Activated T-helper 1 cell treated with anti-CD3 and anti-CD28 coated beads, Interleukin-12 subunit alpha, Interleukin-12 subunit beta, Interleukin-2, Interleukin-4 antibody, amounts not matched to agents 30 ng/mL and 10 ng/mL and 1 ng/mL, durations not matched to agents 14 hours and 24 hours and 36 hours (primary cell): Measurements from ENCODE around the gene ANO2. TPM values are rescaled to one million over a fixed set of nuclear protein-coding genes. Genes with fewer than 3 reads are reported as not detected.

Source experiments
- DNase-seq: peaks from one replicate; pipeline ENCODE4 v3.0.0; 2021; ENCODE audit warnings: low spot score
- H3K27ac Mint-ChIP-seq: one replicate; pipeline ENCODE4 v1.8.0; 2021; ENCODE audit warnings: mild to moderate bottlenecking, mixed read lengths
- H3K27me3 Mint-ChIP-seq: one replicate; pipeline ENCODE4 v1.8.0; 2022; ENCODE audit warnings: mild to moderate bottlenecking, moderate library complexity, mixed read lengths; ENCODE audit not compliant: insufficient read depth
- H3K36me3 Mint-ChIP-seq: one replicate; pipeline ENCODE4 v1.8.0; 2021; ENCODE audit warnings: low read depth, mixed read lengths
- H3K4me1 Mint-ChIP-seq: one replicate; pipeline ENCODE4 v1.8.0; 2021; ENCODE audit warnings: low read depth, mixed read lengths
- H3K4me3 Mint-ChIP-seq: one replicate; pipeline ENCODE4 v1.8.0; 2021; ENCODE audit warnings: mild to moderate bottlenecking, moderate library complexity, mixed read lengths
- H3K9me3 Mint-ChIP-seq: one replicate; pipeline ENCODE4 v1.8.0; 2021; ENCODE audit warnings: mixed read lengths
- intact Hi-C: fragments of 100-400 bp; cut with micrococcal nuclease; formaldehyde crosslinking; loops from one replicate; pipeline ENCODE4 v1.15.1; 2024
- total RNA-seq: library from RNA; stranded (reverse); gene quantifications from 2 replicates; pipeline ENCODE4 v1.2.3, GENCODE V29; 2022

ANO2 gene
- total RNA-seq, 1 donor from 2014 or later = not detected

- no peaks in the 10 kb centered on the region for H3K9me3 Mint-ChIP-seq
- H3K4me3 Mint-ChIP-seq = no peak overlapping the region
- no peaks in the 10 kb centered on the region for H3K36me3 Mint-ChIP-seq
- no peaks in the 10 kb centered on the region for H3K27me3 Mint-ChIP-seq
- no peaks in the 10 kb centered on the region for H3K4me1 Mint-ChIP-seq
- intact Hi-C loops = no loop called here
- no peak overlapping the region for H3K27ac Mint-ChIP-seq
- DNase-seq = no peak
Measured at GRCh38 chr12:5627053-5627630, 317.9 kb downstream of the ANO2 start.

- Mint-ChIP-seq H3K4me1 (no peaks in the 10 kb centered on the region), H3K27ac (no peak overlapping the region), H3K36me3 (no peaks in the 10 kb centered on the region), H3K27me3 (peaks cover 1% of the 10 kb centered on the region), H3K9me3 (no peaks in the 10 kb centered on the region), H3K4me3 (no peak overlapping the region)
- intact Hi-C loops = no loop called here
- DNase-seq = no peak
Measured at GRCh38 chr12:5626151-5626550, 318.9 kb downstream of the ANO2 start.

- intact Hi-C loops = no loop called here
- H3K4me3 Mint-ChIP-seq = no peak overlapping the region
- H3K27me3 Mint-ChIP-seq = peaks cover 1% of the 10 kb centered on the region
- no peak overlapping the region for H3K27ac Mint-ChIP-seq
- no peaks in the 10 kb centered on the region for H3K9me3 Mint-ChIP-seq
- H3K4me1 Mint-ChIP-seq = no peaks in the 10 kb centered on the region
- DNase-seq = no peak
- no peaks in the 10 kb centered on the region for H3K36me3 Mint-ChIP-seq
Measured at GRCh38 chr12:5624486-5625272, 320.4 kb downstream of the ANO2 start.

GRCh38 chr12:5623411-5623810 lies 321.6 kb downstream of the ANO2 start:
- Mint-ChIP-seq H3K4me3 (no peak overlapping the region), H3K27me3 (peaks cover 1% of the 10 kb centered on the region), H3K4me1 (no peaks in the 10 kb centered on the region), H3K9me3 (no peaks in the 10 kb centered on the region), H3K27ac (no peak overlapping the region), H3K36me3 (no peaks in the 10 kb centered on the region)
- intact Hi-C loops = no loop called here
- no peak for DNase-seq

- no peak for DNase-seq
- intact Hi-C loops = no loop called here
- no peak overlapping the region for H3K27ac Mint-ChIP-seq
- H3K27me3 Mint-ChIP-seq = peaks cover 1% of the 10 kb centered on the region
- H3K4me3 Mint-ChIP-seq = no peak overlapping the region
- H3K4me1 Mint-ChIP-seq = no peaks in the 10 kb centered on the region
- no peaks in the 10 kb centered on the region for H3K9me3 Mint-ChIP-seq
- no peaks in the 10 kb centered on the region for H3K36me3 Mint-ChIP-seq
Measured at GRCh38 chr12:5622280-5622679, 322.8 kb downstream of the ANO2 start.

GRCh38 chr12:5621329-5621728 lies 323.7 kb downstream of the ANO2 start:
- no peak for DNase-seq
- Mint-ChIP-seq H3K27me3 (peaks cover 1% of the 10 kb centered on the region), H3K4me1 (no peaks in the 10 kb centered on the region), H3K36me3 (no peaks in the 10 kb centered on the region), H3K4me3 (no peak overlapping the region), H3K27ac (no peak overlapping the region), H3K9me3 (no peaks in the 10 kb centered on the region)
- intact Hi-C loops = no loop called here

GRCh38 chr12:5620896-5621295 lies 324.2 kb downstream of the ANO2 start:
- no peak for DNase-seq
- Mint-ChIP-seq H3K27ac (no peak overlapping the region), H3K36me3 (no peaks in the 10 kb centered on the region), H3K4me3 (no peak overlapping the region), H3K9me3 (no peaks in the 10 kb centered on the region), H3K27me3 (peaks cover 1% of the 10 kb centered on the region), H3K4me1 (no peaks in the 10 kb centered on the region)
- intact Hi-C loops = no loop called here

GRCh38 chr12:5619628-5620027 lies 325.4 kb downstream of the ANO2 start:
- peaks cover 1% of the 10 kb centered on the region for H3K27me3 Mint-ChIP-seq
- intact Hi-C loops = no loop called here
- H3K4me3 Mint-ChIP-seq = no peak overlapping the region
- no peak overlapping the region for H3K27ac Mint-ChIP-seq
- H3K36me3 Mint-ChIP-seq = no peaks in the 10 kb centered on the region
- DNase-seq = no peak
- no peaks in the 10 kb centered on the region for H3K9me3 Mint-ChIP-seq
- no peaks in the 10 kb centered on the region for H3K4me1 Mint-ChIP-seq

- intact Hi-C loops = no loop called here
Measured at GRCh38 chr12:5616854-5617253, 328.2 kb downstream of the ANO2 start.

GRCh38 chr12:5615760-5616159 lies 329.3 kb downstream of the ANO2 start:
- Mint-ChIP-seq H3K36me3 (no peaks in the 10 kb centered on the region), H3K4me3 (no peak overlapping the region), H3K9me3 (no peaks in the 10 kb centered on the region), H3K27me3 (no peaks in the 10 kb centered on the region), H3K27ac (no peak overlapping the region), H3K4me1 (no peaks in the 10 kb centered on the region)
- DNase-seq = no peak
- intact Hi-C loops = no loop called here

More at GRCh38 chr12:5616854-5617253, 328.2 kb downstream of the ANO2 start:
- Mint-ChIP-seq H3K9me3 (no peaks in the 10 kb centered on the region), H3K4me3 (no peak overlapping the region), H3K27me3 (peaks cover 1% of the 10 kb centered on the region), H3K36me3 (no peaks in the 10 kb centered on the region), H3K4me1 (no peaks in the 10 kb centered on the region), H3K27ac (no peak overlapping the region)
- DNase-seq = no peak

GRCh38 chr12:5614256-5614655 lies 330.8 kb downstream of the ANO2 start:
- intact Hi-C loops = no loop called here
- H3K27ac Mint-ChIP-seq = no peak overlapping the region
- no peaks in the 10 kb centered on the region for H3K36me3 Mint-ChIP-seq
- DNase-seq = no peak
- no peaks in the 10 kb centered on the region for H3K4me1 Mint-ChIP-seq
- H3K9me3 Mint-ChIP-seq = no peaks in the 10 kb centered on the region
- H3K27me3 Mint-ChIP-seq = no peaks in the 10 kb centered on the region
- no peak overlapping the region for H3K4me3 Mint-ChIP-seq

- H3K27ac Mint-ChIP-seq = no peak overlapping the region
- no peak for DNase-seq
- H3K9me3 Mint-ChIP-seq = no peaks in the 10 kb centered on the region
- no peaks in the 10 kb centered on the region for H3K4me1 Mint-ChIP-seq
- H3K4me3 Mint-ChIP-seq = no peak overlapping the region
- no peaks in the 10 kb centered on the region for H3K27me3 Mint-ChIP-seq
- H3K36me3 Mint-ChIP-seq = no peaks in the 10 kb centered on the region
- intact Hi-C loops = no loop called here
Measured at GRCh38 chr12:5612556-5613410, 332.3 kb downstream of the ANO2 start.

GRCh38 chr12:5611162-5611561 lies 333.9 kb downstream of the ANO2 start:
- H3K36me3 Mint-ChIP-seq = no peaks in the 10 kb centered on the region
- no peaks in the 10 kb centered on the region for H3K9me3 Mint-ChIP-seq
- intact Hi-C loops = no loop called here
- DNase-seq = no peak
- H3K27me3 Mint-ChIP-seq = no peaks in the 10 kb centered on the region
- no peaks in the 10 kb centered on the region for H3K4me1 Mint-ChIP-seq
- H3K27ac Mint-ChIP-seq = no peak overlapping the region
- no peak overlapping the region for H3K4me3 Mint-ChIP-seq
